Mesothelial cell of epicardium (in vitro differentiated cells): ENCODE results near the gene PNPLA4. TPM values are rescaled to one million over a fixed set of nuclear protein-coding genes. Genes with fewer than 3 reads are reported as not detected.

Source experiments
- DNase-seq, 2 experiments: peaks; one replicate each; pipeline ENCODE4 v3.0.0; 2021; ENCODE audit warnings: low spot score in 2 of 2; ENCODE audit not compliant: unreplicated experiment in 2 of 2
- H3K27ac Mint-ChIP-seq: 2 replicates; pipeline ENCODE4 v1.8.0; 2021; ENCODE audit warnings: mixed read lengths
- H3K27me3 Mint-ChIP-seq: 2 replicates; pipeline ENCODE4 v1.8.0; 2021; ENCODE audit warnings: low read depth, mixed read lengths
- H3K36me3 Mint-ChIP-seq: 2 replicates; pipeline ENCODE4 v1.8.0; 2021; ENCODE audit warnings: mixed read lengths
- H3K4me1 Mint-ChIP-seq: 2 replicates; pipeline ENCODE4 v1.8.0; 2021; ENCODE audit warnings: mixed read lengths
- H3K4me3 Mint-ChIP-seq: 2 replicates; pipeline ENCODE4 v1.8.0; 2021; ENCODE audit warnings: mild to moderate bottlenecking, moderate library complexity, mixed read lengths
- H3K9me3 Mint-ChIP-seq: 2 replicates; pipeline ENCODE4 v1.8.0; 2021; ENCODE audit warnings: mixed read lengths
- total RNA-seq: library from RNA; stranded (reverse); gene quantifications from 3 replicates; pipeline ENCODE4 v1.2.1, GENCODE V29; 2021
- TF ChIP-seq, protein P1 (sequence below): fragments of 200-600 bp; sonication (generic); IDR thresholded peaks from one replicate; pipeline ENCODE4 v1.5.0; 2021; ENCODE audit warnings: antibody characterized with exemption; ENCODE audit not compliant: unreplicated experiment

Gene PNPLA4
- total RNA-seq, 1 donor from 2014 or later = 16.5 TPM

DNA sequence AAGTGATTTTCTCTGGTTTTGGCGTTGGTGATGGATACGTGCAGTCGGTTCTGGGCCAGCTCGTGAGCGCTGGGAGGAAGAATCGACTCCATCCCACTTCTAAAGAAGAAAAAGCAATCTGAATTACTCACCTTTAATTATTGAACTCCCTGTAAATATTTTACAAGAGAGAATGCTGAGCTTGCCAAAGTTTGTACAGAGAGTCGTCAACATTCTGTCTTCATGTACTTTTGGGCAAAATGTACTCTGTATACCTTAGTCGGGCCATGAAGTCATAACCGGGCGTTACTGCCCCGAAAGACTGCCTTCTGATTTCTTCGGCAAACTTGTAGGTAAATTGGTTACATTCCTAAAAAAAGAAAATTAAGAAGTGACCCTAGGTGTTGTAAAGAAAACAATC lies 5.5 kb downstream of the PNPLA4 start:
- H3K27ac Mint-ChIP-seq = no peak overlapping the region
- H3K4me3 Mint-ChIP-seq = no peak overlapping the region
- H3K27me3 Mint-ChIP-seq = peaks cover 8% of the 10 kb centered on the region
- H3K4me1 Mint-ChIP-seq = peaks cover 7% of the 10 kb centered on the region
- no peaks in the 10 kb centered on the region for H3K9me3 Mint-ChIP-seq
- TF ChIP-seq, protein P1, sequence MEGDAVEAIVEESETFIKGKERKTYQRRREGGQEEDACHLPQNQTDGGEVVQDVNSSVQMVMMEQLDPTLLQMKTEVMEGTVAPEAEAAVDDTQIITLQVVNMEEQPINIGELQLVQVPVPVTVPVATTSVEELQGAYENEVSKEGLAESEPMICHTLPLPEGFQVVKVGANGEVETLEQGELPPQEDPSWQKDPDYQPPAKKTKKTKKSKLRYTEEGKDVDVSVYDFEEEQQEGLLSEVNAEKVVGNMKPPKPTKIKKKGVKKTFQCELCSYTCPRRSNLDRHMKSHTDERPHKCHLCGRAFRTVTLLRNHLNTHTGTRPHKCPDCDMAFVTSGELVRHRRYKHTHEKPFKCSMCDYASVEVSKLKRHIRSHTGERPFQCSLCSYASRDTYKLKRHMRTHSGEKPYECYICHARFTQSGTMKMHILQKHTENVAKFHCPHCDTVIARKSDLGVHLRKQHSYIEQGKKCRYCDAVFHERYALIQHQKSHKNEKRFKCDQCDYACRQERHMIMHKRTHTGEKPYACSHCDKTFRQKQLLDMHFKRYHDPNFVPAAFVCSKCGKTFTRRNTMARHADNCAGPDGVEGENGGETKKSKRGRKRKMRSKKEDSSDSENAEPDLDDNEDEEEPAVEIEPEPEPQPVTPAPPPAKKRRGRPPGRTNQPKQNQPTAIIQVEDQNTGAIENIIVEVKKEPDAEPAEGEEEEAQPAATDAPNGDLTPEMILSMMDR = no peak
- no peaks in the 10 kb centered on the region for H3K36me3 Mint-ChIP-seq
- DNase-seq = no peak

DNA sequence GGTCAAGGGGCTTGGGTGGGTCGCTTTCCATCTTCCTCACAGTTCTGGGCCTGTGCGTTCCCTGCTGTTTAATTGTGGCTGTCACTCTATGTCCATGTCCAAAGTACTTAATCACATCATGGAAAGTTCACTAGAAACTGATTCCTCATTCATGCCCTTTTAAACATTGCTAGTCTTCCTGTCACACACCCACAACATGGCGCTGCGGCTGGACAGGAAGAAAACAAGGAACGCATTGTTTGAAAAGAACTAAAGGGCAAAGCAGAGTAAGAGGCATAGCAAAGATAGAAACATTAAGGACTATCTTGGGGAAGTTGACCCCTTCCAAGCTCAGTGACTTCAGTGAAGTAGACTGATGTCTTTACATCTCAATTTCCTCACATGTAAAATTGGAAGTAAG lies 18.4 kb downstream of the PNPLA4 start:
- Mint-ChIP-seq H3K4me3 (no peak overlapping the region), H3K27ac (no peak overlapping the region), H3K36me3 (peaks cover 2% of the 10 kb centered on the region), H3K27me3 (no peaks in the 10 kb centered on the region), H3K4me1 (no peaks in the 10 kb centered on the region), H3K9me3 (no peaks in the 10 kb centered on the region)
- no peak for DNase-seq
- TF ChIP-seq, protein P1 = no peak

DNA sequence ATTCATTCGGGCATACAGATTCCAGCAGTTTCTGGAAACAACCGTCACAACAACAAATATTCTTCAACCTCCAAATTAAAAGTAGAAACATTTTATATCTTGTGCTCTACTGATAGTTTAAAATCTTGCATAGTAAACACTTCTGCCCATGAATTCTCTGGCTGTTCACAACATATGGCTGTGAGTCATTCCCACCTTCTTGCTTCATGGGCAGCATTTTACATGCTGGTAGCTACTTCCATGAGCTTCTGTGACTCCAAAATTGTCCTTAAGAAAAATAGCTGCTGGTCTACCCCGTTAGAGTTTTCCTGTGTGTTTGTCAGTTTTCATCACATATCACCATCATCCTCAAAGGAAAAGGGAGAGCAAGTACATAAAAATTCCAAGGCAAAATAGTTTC lies 22.7 kb downstream of the PNPLA4 start:
- peaks cover 8% of the 10 kb centered on the region for H3K36me3 Mint-ChIP-seq
- H3K27me3 Mint-ChIP-seq = no peaks in the 10 kb centered on the region
- TF ChIP-seq, protein P1 = no peak
- H3K4me3 Mint-ChIP-seq = no peak overlapping the region
- no peak overlapping the region for H3K27ac Mint-ChIP-seq
- no peaks in the 10 kb centered on the region for H3K4me1 Mint-ChIP-seq
- H3K9me3 Mint-ChIP-seq = no peaks in the 10 kb centered on the region
- DNase-seq = no peak

DNA sequence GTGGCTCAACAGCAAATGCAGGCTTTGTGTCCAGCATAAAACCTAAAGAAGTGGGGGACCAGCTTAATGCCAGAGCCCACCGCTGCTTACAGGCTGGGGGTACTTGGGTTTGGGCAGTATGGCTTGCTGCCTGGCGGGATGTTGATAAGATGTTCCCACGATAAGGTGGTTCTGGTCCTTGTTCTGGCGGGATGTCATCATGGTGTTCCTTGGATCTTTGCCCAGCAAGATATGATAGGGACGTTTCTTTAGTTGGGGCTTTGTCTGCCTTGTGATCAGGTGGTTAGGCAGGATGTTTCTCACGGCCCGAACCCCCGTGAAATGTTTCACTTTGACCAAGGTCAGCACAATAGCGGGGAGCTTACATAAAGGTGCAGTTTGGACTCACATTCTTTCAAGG lies 35.3 kb downstream of the PNPLA4 start:
- no peak for DNase-seq
- Mint-ChIP-seq H3K27ac (no peak overlapping the region), H3K36me3 (no peaks in the 10 kb centered on the region), H3K4me1 (no peaks in the 10 kb centered on the region), H3K9me3 (no peaks in the 10 kb centered on the region), H3K27me3 (peaks cover 7% of the 10 kb centered on the region), H3K4me3 (no peak overlapping the region)
- TF ChIP-seq, protein P1 = no peak

DNA sequence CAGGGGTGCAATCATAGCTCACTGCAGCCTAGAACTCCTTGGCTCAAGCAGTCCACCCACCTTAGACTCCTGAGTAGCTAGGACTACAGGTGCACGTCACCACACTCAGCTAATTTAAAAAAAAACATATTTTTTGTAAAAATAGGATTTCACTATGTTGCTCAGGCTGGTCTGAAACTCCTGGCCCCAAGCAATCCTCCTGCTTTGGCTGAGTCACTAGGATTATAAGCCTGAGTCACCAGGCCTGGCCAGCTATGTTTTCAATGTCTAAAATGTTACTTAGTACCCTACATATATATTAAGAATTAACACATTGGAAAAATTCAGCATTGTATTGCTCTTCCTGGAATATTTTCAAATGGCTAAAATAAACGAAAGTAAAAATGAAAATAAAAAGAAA lies 37.5 kb downstream of the PNPLA4 start:
- TF ChIP-seq, protein P1 = no peak
- no peak overlapping the region for H3K27ac Mint-ChIP-seq
- no peaks in the 10 kb centered on the region for H3K4me1 Mint-ChIP-seq
- H3K4me3 Mint-ChIP-seq = no peak overlapping the region
- peaks cover 18% of the 10 kb centered on the region for H3K27me3 Mint-ChIP-seq
- no peaks in the 10 kb centered on the region for H3K9me3 Mint-ChIP-seq
- DNase-seq = no peak
- no peaks in the 10 kb centered on the region for H3K36me3 Mint-ChIP-seq

DNA sequence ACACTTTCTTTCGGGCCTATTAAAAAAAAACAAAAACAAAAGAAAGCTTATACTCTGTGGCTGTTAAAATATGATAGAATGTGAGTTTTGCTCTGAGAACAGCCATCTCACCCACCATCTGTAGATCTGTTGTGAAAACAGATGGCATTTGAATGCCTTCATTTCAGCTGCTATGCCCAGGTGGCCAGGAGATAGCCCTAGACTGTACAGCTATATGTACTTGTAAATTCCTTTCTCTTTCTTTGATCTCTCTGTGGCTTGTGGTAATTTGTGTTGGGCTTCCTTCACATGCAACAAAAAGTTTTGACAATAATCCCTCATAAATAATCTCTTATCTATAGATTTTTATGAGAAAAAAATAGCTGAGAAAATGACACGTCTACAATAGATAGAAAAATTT lies 38.1 kb downstream of the PNPLA4 start:
- H3K27ac Mint-ChIP-seq = no peak overlapping the region
- H3K36me3 Mint-ChIP-seq = no peaks in the 10 kb centered on the region
- peaks cover 18% of the 10 kb centered on the region for H3K27me3 Mint-ChIP-seq
- no peaks in the 10 kb centered on the region for H3K4me1 Mint-ChIP-seq
- DNase-seq = no peak
- H3K4me3 Mint-ChIP-seq = no peak overlapping the region
- TF ChIP-seq, protein P1 = no peak
- no peaks in the 10 kb centered on the region for H3K9me3 Mint-ChIP-seq
